AG09309 (cell line): ENCODE results near the gene AKR1C4.

Source experiments
- DNase-seq: peaks from one replicate; pipeline ENCODE4 v3.0.0-alpha.2; 2010; ENCODE audit warnings: low read depth
- H3K4me3 ChIP-seq: 2 replicates; pipeline ENCODE4 v1.5.1; 2011; ENCODE audit warnings: mild to moderate bottlenecking, low read depth, low read length, moderate library complexity; ENCODE audit not compliant: control insufficient read depth
- CTCF ChIP-seq: IDR thresholded peaks from 2 replicates; pipeline ENCODE4 v1.5.1; 2011; ENCODE audit warnings: mild to moderate bottlenecking, low read depth, low read length, inconsistent platforms; ENCODE audit not compliant: insufficient read depth, control insufficient read depth; ENCODE audit errors: missing control alignments

The AKR1C4 gene

GRCh38 chr10:5183923-5184322 lies 12.7 kb upstream of the AKR1C4 start:
- TF ChIP-seq CTCF: no peak
- no peak overlapping the region for H3K4me3 ChIP-seq
- no peak for DNase-seq

- TF ChIP-seq CTCF: no peak
- no peak for DNase-seq
- no peak within 1 kb of the TSS for H3K4me3 ChIP-seq
These were observed 11.5 kb upstream of the AKR1C4 start, which contains the start of gene AKR1C8 for GRCh38 chr10:5184987-5185775. AKR1C8 (minus strand) TSS chr10:5185150; CDS start chr10:5185104, 46 bp downstream.

- DNase-seq: no peak
- H3K4me3 ChIP-seq: no peak overlapping the region
- no peak for TF ChIP-seq CTCF
These were observed 8.8 kb upstream of the AKR1C4 start for GRCh38 chr10:5187867-5188266.

- TF ChIP-seq CTCF: no peak
- H3K4me3 ChIP-seq: no peak overlapping the region
- no peak for DNase-seq
These were observed 8.3 kb upstream of the AKR1C4 start for GRCh38 chr10:5188358-5188757.

GRCh38 chr10:5194431-5194830 lies 2.2 kb upstream of the AKR1C4 start:
- no peak overlapping the region for H3K4me3 ChIP-seq
- DNase-seq: no peak
- TF ChIP-seq CTCF: no peak

- TF ChIP-seq CTCF: no peak
- H3K4me3 ChIP-seq: no peak overlapping the region
- DNase-seq: no peak
These were observed 786 bp upstream of the AKR1C4 start for GRCh38 chr10:5195727-5196374.
